PC-9 (cell line): Measurements from ENCODE around the gene FOLR1.
"Not testable (repeated sequence)": the region's sequence is repeated elsewhere in the genome, so short reads cannot be mapped to it uniquely, and the experiment has no call there.

Experiments
- EZH2 ChIP-seq: fragments of 200-600 bp; sonication (generic); IDR thresholded peaks from 2 replicates; pipeline ENCODE4 v1.8.0; 2017; ENCODE audit warnings: antibody characterized with exemption, low read depth
- TF ChIP-seq, protein P1 (sequence below): fragments of 200-600 bp; sonication (generic); conservative IDR thresholded peaks from 2 replicates; pipeline ENCODE4 v1.6.1; 2017; ENCODE audit warnings: mixed run types, antibody characterized with exemption, mild to moderate bottlenecking, moderate library complexity

- TF ChIP-seq, protein P1, sequence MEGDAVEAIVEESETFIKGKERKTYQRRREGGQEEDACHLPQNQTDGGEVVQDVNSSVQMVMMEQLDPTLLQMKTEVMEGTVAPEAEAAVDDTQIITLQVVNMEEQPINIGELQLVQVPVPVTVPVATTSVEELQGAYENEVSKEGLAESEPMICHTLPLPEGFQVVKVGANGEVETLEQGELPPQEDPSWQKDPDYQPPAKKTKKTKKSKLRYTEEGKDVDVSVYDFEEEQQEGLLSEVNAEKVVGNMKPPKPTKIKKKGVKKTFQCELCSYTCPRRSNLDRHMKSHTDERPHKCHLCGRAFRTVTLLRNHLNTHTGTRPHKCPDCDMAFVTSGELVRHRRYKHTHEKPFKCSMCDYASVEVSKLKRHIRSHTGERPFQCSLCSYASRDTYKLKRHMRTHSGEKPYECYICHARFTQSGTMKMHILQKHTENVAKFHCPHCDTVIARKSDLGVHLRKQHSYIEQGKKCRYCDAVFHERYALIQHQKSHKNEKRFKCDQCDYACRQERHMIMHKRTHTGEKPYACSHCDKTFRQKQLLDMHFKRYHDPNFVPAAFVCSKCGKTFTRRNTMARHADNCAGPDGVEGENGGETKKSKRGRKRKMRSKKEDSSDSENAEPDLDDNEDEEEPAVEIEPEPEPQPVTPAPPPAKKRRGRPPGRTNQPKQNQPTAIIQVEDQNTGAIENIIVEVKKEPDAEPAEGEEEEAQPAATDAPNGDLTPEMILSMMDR: not testable (repeated sequence)
- TF ChIP-seq EZH2: not testable (repeated sequence)
Observed at GRCh38 chr11:72142543-72142942, 49.4 kb upstream of the FOLR1 start.
